ENCODE results near the gene RXFP1.

DNA sequence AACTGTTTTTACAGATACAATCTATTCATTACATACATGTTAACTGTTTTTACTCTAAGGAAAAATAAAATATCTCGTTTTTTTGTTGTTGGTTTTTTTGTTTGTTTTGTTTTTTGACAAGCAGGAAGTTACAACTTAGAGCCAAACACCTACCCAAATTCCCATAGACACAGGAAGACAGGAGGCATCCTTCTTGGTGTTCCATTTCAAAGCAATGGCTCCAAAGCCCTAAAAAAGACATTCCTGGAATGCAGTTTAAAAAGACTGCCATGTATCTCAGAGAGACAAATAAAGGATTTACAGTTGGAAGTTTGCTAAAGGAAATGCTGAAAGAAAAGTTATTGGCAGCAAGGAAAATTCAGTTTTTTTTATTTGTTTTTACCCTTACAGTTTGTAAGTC lies 167.1 kb downstream of the RXFP1 start:
- TF ChIP-seq, protein P1, sequence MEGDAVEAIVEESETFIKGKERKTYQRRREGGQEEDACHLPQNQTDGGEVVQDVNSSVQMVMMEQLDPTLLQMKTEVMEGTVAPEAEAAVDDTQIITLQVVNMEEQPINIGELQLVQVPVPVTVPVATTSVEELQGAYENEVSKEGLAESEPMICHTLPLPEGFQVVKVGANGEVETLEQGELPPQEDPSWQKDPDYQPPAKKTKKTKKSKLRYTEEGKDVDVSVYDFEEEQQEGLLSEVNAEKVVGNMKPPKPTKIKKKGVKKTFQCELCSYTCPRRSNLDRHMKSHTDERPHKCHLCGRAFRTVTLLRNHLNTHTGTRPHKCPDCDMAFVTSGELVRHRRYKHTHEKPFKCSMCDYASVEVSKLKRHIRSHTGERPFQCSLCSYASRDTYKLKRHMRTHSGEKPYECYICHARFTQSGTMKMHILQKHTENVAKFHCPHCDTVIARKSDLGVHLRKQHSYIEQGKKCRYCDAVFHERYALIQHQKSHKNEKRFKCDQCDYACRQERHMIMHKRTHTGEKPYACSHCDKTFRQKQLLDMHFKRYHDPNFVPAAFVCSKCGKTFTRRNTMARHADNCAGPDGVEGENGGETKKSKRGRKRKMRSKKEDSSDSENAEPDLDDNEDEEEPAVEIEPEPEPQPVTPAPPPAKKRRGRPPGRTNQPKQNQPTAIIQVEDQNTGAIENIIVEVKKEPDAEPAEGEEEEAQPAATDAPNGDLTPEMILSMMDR (IDR thresholded peaks at IDR 0.05): no peak
- TF ChIP-seq POLR2A (IDR thresholded peaks at IDR 0.05): no peak

All from body of pancreas (tissue), 4 donors.